Cardiac muscle cell (in vitro differentiated cells and primary cell): ENCODE data around the gene LARP1. TPM values are rescaled to one million over a fixed set of nuclear protein-coding genes. Genes with fewer than 3 reads are reported as not detected.

Experiments used
- DNase-seq, 2 donors: peaks; one replicate each; pipeline versions ENCODE4 v3.0.0 to v3.0.0-alpha.2; 2010 to 2017; ENCODE audit warnings: low read depth in 1 of 2, low spot score in 1 of 2
- H3K27ac ChIP-seq: fragments of 200-600 bp; sonication (generic); 2 replicates; pipeline ENCODE4 v1.5.1; 2016
- H3K27me3 ChIP-seq: fragments of 200-600 bp; sonication (generic); 2 replicates; pipeline ENCODE4 v1.6.0; 2016; ENCODE audit warnings: control low read depth
- H3K36me3 ChIP-seq: fragments of 200-600 bp; sonication (generic); 2 replicates; pipeline ENCODE4 v1.5.1; 2016; ENCODE audit warnings: control low read depth
- H3K4me1 ChIP-seq: fragments of 200-600 bp; sonication (generic); 2 replicates; pipeline ENCODE4 v1.8.1; 2017; ENCODE audit warnings: low read depth, mild to moderate bottlenecking, mixed run types
- H3K4me3 ChIP-seq: fragments of 200-600 bp; sonication (generic); 2 replicates; pipeline ENCODE4 v1.5.1; 2016; ENCODE audit warnings: mild to moderate bottlenecking
- H3K9me3 ChIP-seq: fragments of 200-600 bp; sonication (generic); 2 replicates; pipeline ENCODE4 v1.5.1; 2017; ENCODE audit warnings: low read depth, mild to moderate bottlenecking, control low read depth
- CTCF ChIP-seq: IDR thresholded peaks from 2 replicates; pipeline ENCODE4 v1.5.1; 2012; ENCODE audit warnings: low read depth, mild to moderate bottlenecking, low read length
- polyA plus RNA-seq: library from polyadenylated mRNA; unstranded; fragments of >200 nt; fragmentation: Nextera tagmentation; extraction: Ambion mirVana; gene quantifications from 2 replicates; pipeline ENCODE4 v1.2.1, GENCODE V29; 2016
- total RNA-seq: library from RNA; depleted of rRNA; stranded (reverse); fragments of >200 nt; gene quantifications from 2 replicates; pipeline ENCODE4 v1.2.3, GENCODE V29; 2016

LARP1 gene
- total and polyA plus RNA-seq, 2 experiments from 2014 or later, result 40.7 to 97.8 TPM

DNA sequence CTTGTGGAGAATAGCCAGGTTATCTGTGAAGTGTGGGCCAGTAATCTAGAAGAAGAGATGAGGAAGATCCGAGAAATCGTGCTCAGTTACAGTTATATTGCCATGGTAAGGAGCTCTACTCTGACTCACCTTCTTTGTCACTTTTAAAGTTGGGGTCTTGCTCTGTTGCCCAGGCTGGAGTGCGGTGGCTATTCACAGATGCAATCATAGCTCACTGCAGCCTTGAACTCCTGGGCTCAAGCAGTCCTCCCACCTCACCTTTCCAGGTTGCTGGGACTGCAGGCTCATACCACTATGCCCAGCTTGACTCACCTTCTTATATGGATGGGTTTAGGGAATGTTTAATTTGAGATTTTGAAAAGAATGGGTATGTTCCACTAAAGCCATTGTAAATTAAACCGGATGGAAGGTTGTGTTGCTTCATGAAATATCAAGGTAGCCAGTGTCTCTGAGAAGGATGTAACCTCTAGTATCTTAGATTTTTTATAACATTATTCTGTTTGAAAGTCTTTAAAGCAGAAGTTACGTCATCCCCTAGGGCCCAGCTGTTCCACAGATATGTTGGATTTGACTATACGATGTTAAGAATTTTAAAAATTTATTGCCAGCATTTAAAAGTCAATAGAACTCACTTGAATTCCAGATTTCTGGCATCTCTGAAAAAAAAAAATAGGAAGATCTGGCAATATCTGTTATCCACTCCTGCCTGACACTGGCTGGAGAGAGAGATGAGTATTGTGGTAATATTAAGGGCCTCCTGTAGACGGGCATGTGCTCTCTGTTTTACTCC is 108.3 kb downstream of the LARP1 start:
- Histone ChIP-seq H3K9me3 (no peaks in the 10 kb centered on the region), H3K36me3 (peaks cover 14% of the 10 kb centered on the region), H3K4me3 (no peak overlapping the region), H3K27me3 (no peaks in the 10 kb centered on the region), H3K4me1 (no peaks in the 10 kb centered on the region), H3K27ac (no peak overlapping the region)
- no peak for TF ChIP-seq CTCF
- DNase-seq, result no peak

- no peaks in the 10 kb centered on the region for H3K9me3 ChIP-seq
- H3K36me3 ChIP-seq, result peaks cover 14% of the 10 kb centered on the region
- no peak for TF ChIP-seq CTCF
- H3K4me1 ChIP-seq, result no peaks in the 10 kb centered on the region
- H3K4me3 ChIP-seq, result no peak overlapping the region
- H3K27me3 ChIP-seq, result no peaks in the 10 kb centered on the region
- H3K27ac ChIP-seq, result no peak overlapping the region
- DNase-seq, result peak in 1 of 2 donors; percentile 15
These were observed 110.4 kb downstream of the LARP1 start for GRCh38 chr5:154865466-154866184.

GRCh38 chr5:154866841-154867240 is 111.7 kb downstream of the LARP1 start:
- Histone ChIP-seq H3K4me1 (no peaks in the 10 kb centered on the region), H3K27me3 (no peaks in the 10 kb centered on the region), H3K4me3 (no peak overlapping the region), H3K27ac (no peak overlapping the region), H3K36me3 (peaks cover 20% of the 10 kb centered on the region), H3K9me3 (no peaks in the 10 kb centered on the region)
- TF ChIP-seq CTCF, result no peak
- DNase-seq, result no peak

Other genes starting within 250 kb of the LARP1 start
- 22.4 and 39.4 TPM in 2 replicates for gene FAXDC2, start 95.2 kb downstream of the LARP1 start, total RNA-seq
- 25.1 and 45.3 TPM in 2 replicates for gene FAXDC2, start 95.2 kb downstream of the LARP1 start, polyA plus RNA-seq
- 45.2 and 55.7 TPM in 2 replicates for gene CNOT8, start 103.2 kb downstream of the LARP1 start, total RNA-seq
- 37.2 and 45.6 TPM in 2 replicates for gene CNOT8, start 103.2 kb downstream of the LARP1 start, polyA plus RNA-seq
- 14.3 and 17.4 TPM in 2 replicates for gene GEMIN5, start 182.8 kb downstream of the LARP1 start, total RNA-seq
- gene GEMIN5, start 182.8 kb downstream of the LARP1 start, polyA plus RNA-seq, result 10.8 and 14.7 TPM in 2 replicates
- 27.3 and 39.0 TPM in 2 replicates for gene MRPL22, start 185.7 kb downstream of the LARP1 start, total RNA-seq
- 139 and 164 TPM in 2 replicates for gene MRPL22, start 185.7 kb downstream of the LARP1 start, polyA plus RNA-seq